Ureter (tissue), 1 donor: ENCODE data around the gene CAMTA1. TPM values are rescaled to one million over a fixed set of nuclear protein-coding genes. Genes with fewer than 3 reads are reported as not detected.

Experiments
- DNase-seq: peaks from one replicate; pipeline ENCODE4 v3.0.0-alpha.2; 2020; ENCODE audit warnings: low spot score
- total RNA-seq: library from RNA; stranded (reverse); gene quantifications from one replicate; pipeline ENCODE4 v1.2.4, GENCODE V29; 2023
- donor health status: DM: yes; HTN: yes; CAD: no.

Gene CAMTA1
- total RNA-seq, 1 donor from 2014 or later: 88.1 TPM

- DNase-seq: no peak
Observed at GRCh38 chr1:7552402-7552801, 767.1 kb downstream of the CAMTA1 start.

GRCh38 chr1:7553042-7553690, 767.9 kb downstream of the CAMTA1 start:
- DNase-seq: no peak

- no peak for DNase-seq
Observed at GRCh38 chr1:7554385-7555235, 769.4 kb downstream of the CAMTA1 start.

- DNase-seq: no peak
Observed at GRCh38 chr1:7555391-7556185, 770.3 kb downstream of the CAMTA1 start.

- no peak for DNase-seq
Observed at GRCh38 chr1:7557301-7557891, 772.1 kb downstream of the CAMTA1 start.

GRCh38 chr1:7558041-7558461, 772.8 kb downstream of the CAMTA1 start:
- no peak for DNase-seq

GRCh38 chr1:7558481-7558880, 773.2 kb downstream of the CAMTA1 start:
- DNase-seq: no peak

GRCh38 chr1:7558921-7559869, 773.9 kb downstream of the CAMTA1 start:
- no peak for DNase-seq

- no peak for DNase-seq
Observed at GRCh38 chr1:7560128-7560527, 774.9 kb downstream of the CAMTA1 start.

- no peak for DNase-seq
Observed at GRCh38 chr1:7560601-7561181, 775.4 kb downstream of the CAMTA1 start.

GRCh38 chr1:7561331-7561921, 776.2 kb downstream of the CAMTA1 start:
- no peak for DNase-seq

GRCh38 chr1:7561936-7562728, 776.9 kb downstream of the CAMTA1 start:
- no peak for DNase-seq

GRCh38 chr1:7562729-7563605, 777.7 kb downstream of the CAMTA1 start:
- no peak for DNase-seq

GRCh38 chr1:7564137-7564536, 778.9 kb downstream of the CAMTA1 start:
- DNase-seq: no peak

GRCh38 chr1:7565099-7565750, 780.0 kb downstream of the CAMTA1 start:
- DNase-seq: no peak

- DNase-seq: no peak
Observed at GRCh38 chr1:7566417-7567375, 781.4 kb downstream of the CAMTA1 start.
